ENCODE results near the gene PEAK1.

DNA sequence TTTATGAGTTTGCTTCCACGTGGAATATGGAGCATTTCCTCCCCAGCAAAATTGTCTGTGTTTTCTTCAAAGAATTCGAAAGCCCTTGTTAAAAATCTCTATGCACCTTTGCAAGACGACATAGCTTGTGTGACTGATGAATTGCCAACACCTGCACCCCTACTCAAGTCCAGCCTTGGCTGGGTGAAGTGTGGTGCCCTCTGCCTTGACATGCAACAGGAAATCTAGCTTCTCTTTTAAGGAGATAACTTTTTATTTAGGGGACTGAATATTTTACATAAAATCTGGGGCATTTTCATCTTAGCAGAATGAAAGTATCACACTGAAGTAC is 1.4 kb upstream of the PEAK1 start:
- TF ChIP-seq, protein P1, sequence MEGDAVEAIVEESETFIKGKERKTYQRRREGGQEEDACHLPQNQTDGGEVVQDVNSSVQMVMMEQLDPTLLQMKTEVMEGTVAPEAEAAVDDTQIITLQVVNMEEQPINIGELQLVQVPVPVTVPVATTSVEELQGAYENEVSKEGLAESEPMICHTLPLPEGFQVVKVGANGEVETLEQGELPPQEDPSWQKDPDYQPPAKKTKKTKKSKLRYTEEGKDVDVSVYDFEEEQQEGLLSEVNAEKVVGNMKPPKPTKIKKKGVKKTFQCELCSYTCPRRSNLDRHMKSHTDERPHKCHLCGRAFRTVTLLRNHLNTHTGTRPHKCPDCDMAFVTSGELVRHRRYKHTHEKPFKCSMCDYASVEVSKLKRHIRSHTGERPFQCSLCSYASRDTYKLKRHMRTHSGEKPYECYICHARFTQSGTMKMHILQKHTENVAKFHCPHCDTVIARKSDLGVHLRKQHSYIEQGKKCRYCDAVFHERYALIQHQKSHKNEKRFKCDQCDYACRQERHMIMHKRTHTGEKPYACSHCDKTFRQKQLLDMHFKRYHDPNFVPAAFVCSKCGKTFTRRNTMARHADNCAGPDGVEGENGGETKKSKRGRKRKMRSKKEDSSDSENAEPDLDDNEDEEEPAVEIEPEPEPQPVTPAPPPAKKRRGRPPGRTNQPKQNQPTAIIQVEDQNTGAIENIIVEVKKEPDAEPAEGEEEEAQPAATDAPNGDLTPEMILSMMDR (IDR thresholded peaks at IDR 0.05) = no peak
- TF ChIP-seq EP300 (IDR thresholded peaks at IDR 0.05) (no peak), POLR2A (IDR thresholded peaks at IDR 0.05) (no peak)
